ENCODE results near the gene CELF2. TPM values are rescaled to one million over a fixed set of nuclear protein-coding genes. Genes with fewer than 3 reads are reported as not detected.

Gene CELF2
- total RNA-seq, 1 donor from 2014 or later = 31.6 TPM

- Histone ChIP-seq H3K9me3 (ENCODE audit: low read depth) (no peaks in the 10 kb centered on the region), H3K36me3 (no peaks in the 10 kb centered on the region), H2AFZ (replicated peaks) (no peak overlapping the region), H3K4me2 (no peak overlapping the region), H3F3A (ENCODE audit: low read depth) (no peaks in the 10 kb centered on the region), H3K4me1 (no peaks in the 10 kb centered on the region), H3K79me2 (ENCODE audit: low read depth) (no peaks in the 10 kb centered on the region), H3K27ac (no peak overlapping the region), H3K9ac (no peak overlapping the region), H3K4me3 (no peak overlapping the region), H3K27me3 (no peaks in the 10 kb centered on the region), H4K20me1 (ENCODE audit: low read depth) (no peaks in the 10 kb centered on the region)
- H3K36me3 Mint-ChIP-seq = no peaks in the 10 kb centered on the region
- TF ChIP-seq EZH2 (IDR thresholded peaks at IDR 0.05) (no peak), EZH2phosphoT487 (IDR thresholded peaks at IDR 0.05) (no peak)
- TF ChIP-seq, protein P1, sequence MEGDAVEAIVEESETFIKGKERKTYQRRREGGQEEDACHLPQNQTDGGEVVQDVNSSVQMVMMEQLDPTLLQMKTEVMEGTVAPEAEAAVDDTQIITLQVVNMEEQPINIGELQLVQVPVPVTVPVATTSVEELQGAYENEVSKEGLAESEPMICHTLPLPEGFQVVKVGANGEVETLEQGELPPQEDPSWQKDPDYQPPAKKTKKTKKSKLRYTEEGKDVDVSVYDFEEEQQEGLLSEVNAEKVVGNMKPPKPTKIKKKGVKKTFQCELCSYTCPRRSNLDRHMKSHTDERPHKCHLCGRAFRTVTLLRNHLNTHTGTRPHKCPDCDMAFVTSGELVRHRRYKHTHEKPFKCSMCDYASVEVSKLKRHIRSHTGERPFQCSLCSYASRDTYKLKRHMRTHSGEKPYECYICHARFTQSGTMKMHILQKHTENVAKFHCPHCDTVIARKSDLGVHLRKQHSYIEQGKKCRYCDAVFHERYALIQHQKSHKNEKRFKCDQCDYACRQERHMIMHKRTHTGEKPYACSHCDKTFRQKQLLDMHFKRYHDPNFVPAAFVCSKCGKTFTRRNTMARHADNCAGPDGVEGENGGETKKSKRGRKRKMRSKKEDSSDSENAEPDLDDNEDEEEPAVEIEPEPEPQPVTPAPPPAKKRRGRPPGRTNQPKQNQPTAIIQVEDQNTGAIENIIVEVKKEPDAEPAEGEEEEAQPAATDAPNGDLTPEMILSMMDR (IDR thresholded peaks at IDR 0.05) = no peak
- no peak for DNase-seq (ENCODE audit: low spot score)
- no peak overlapping the region for H3K4me3 Mint-ChIP-seq
- no peaks in the 10 kb centered on the region for H3K27me3 Mint-ChIP-seq (ENCODE audit: insufficient read depth, low read depth)
- no peaks in the 10 kb centered on the region for H3K4me1 Mint-ChIP-seq
- H3K9me3 Mint-ChIP-seq = peaks cover 11% of the 10 kb centered on the region
- no peak overlapping the region for H3K27ac Mint-ChIP-seq
Measured at GRCh38 chr10:10992072-10992471, 25.6 kb upstream of the CELF2 start.

GRCh38 chr10:10992961-10993714, 24.5 kb upstream of the CELF2 start:
- Histone ChIP-seq H3K27ac (no peak overlapping the region), H3K4me2 (no peak overlapping the region), H4K20me1 (ENCODE audit: low read depth) (no peaks in the 10 kb centered on the region), H3K9me3 (ENCODE audit: low read depth) (no peaks in the 10 kb centered on the region), H2AFZ (replicated peaks) (no peak overlapping the region), H3K36me3 (no peaks in the 10 kb centered on the region), H3K4me1 (no peaks in the 10 kb centered on the region), H3F3A (ENCODE audit: low read depth) (no peaks in the 10 kb centered on the region), H3K4me3 (no peak overlapping the region), H3K9ac (no peak overlapping the region), H3K27me3 (no peaks in the 10 kb centered on the region), H3K79me2 (ENCODE audit: low read depth) (no peaks in the 10 kb centered on the region)
- TF ChIP-seq, protein P1 (IDR thresholded peaks at IDR 0.05) = no peak
- TF ChIP-seq EZH2 (IDR thresholded peaks at IDR 0.05) (no peak), EZH2phosphoT487 (IDR thresholded peaks at IDR 0.05) (no peak)
- Mint-ChIP-seq H3K4me1 (no peaks in the 10 kb centered on the region), H3K9me3 (peaks cover 11% of the 10 kb centered on the region), H3K36me3 (no peaks in the 10 kb centered on the region), H3K4me3 (no peak overlapping the region), H3K27me3 (ENCODE audit: insufficient read depth, low read depth) (peaks cover 4% of the 10 kb centered on the region), H3K27ac (no peak overlapping the region)
- no peak for DNase-seq (ENCODE audit: low spot score)

GRCh38 chr10:10993785-10994184, 23.9 kb upstream of the CELF2 start:
- Mint-ChIP-seq H3K4me3 (no peak overlapping the region), H3K9me3 (peaks cover 11% of the 10 kb centered on the region), H3K36me3 (no peaks in the 10 kb centered on the region), H3K27me3 (ENCODE audit: insufficient read depth, low read depth) (peaks cover 4% of the 10 kb centered on the region), H3K27ac (no peak overlapping the region), H3K4me1 (no peaks in the 10 kb centered on the region)
- no peaks in the 10 kb centered on the region for H3K79me2 ChIP-seq (ENCODE audit: low read depth)
- H2AFZ ChIP-seq (replicated peaks) = no peak overlapping the region
- DNase-seq (ENCODE audit: low spot score) = no peak
- H3F3A ChIP-seq (ENCODE audit: low read depth) = no peaks in the 10 kb centered on the region
- no peaks in the 10 kb centered on the region for H4K20me1 ChIP-seq (ENCODE audit: low read depth)
- H3K4me2 ChIP-seq = no peak overlapping the region
- no peak overlapping the region for H3K4me3 ChIP-seq
- no peak overlapping the region for H3K27ac ChIP-seq
- TF ChIP-seq, protein P1 (IDR thresholded peaks at IDR 0.05) = no peak
- no peak for TF ChIP-seq EZH2 (IDR thresholded peaks at IDR 0.05)
- no peak for TF ChIP-seq EZH2phosphoT487 (IDR thresholded peaks at IDR 0.05)
- no peaks in the 10 kb centered on the region for H3K9me3 ChIP-seq (ENCODE audit: low read depth)
- no peak overlapping the region for H3K9ac ChIP-seq
- no peaks in the 10 kb centered on the region for H3K36me3 ChIP-seq
- H3K27me3 ChIP-seq = no peaks in the 10 kb centered on the region
- no peaks in the 10 kb centered on the region for H3K4me1 ChIP-seq
